Thyroid gland (tissue), 4 donors: ENCODE data around the gene USP11. TPM values are rescaled to one million over a fixed set of nuclear protein-coding genes. Genes with fewer than 3 reads are reported as not detected.

Source experiments
- DNase-seq, 2 donors: peaks; one replicate each; pipeline ENCODE4 v3.0.0-alpha.2; 2019
- H3K27ac ChIP-seq, 3 donors: fragments of 200-600 bp; sonication (generic); 1 replicate in 2 of 3; 2 replicates in 1 of 3; pipeline ENCODE4 v1.5.1; 2016 to 2019; ENCODE audit warnings: mild to moderate bottlenecking in 1 of 3, moderate library complexity in 1 of 3
- H3K27me3 ChIP-seq: fragments of 200-600 bp; sonication (generic); one replicate; pipeline ENCODE4 v1.5.1; 2019
- H3K36me3 ChIP-seq, 2 donors: fragments of 200-600 bp; sonication (generic); one replicate each; pipeline ENCODE4 v1.5.1; 2016 to 2019
- H3K4me1 ChIP-seq, 2 donors: fragments of 200-600 bp; sonication (generic); one replicate each; pipeline ENCODE4 v1.5.1; 2017 to 2019
- H3K4me3 ChIP-seq, 3 donors: fragments of 200-600 bp; sonication (generic); replicated peaks in 1 of 3; 1 replicate in 2 of 3; 2 replicates in 1 of 3; pipeline ENCODE4 v1.5.1; 2016; ENCODE audit warnings: mild to moderate bottlenecking in 1 of 3
- H3K9me3 ChIP-seq: fragments of 200-600 bp; sonication (generic); one replicate; pipeline ENCODE4 v1.5.1; 2017
- POLR2A ChIP-seq, 2 donors: fragments of 450-650 bp; IDR thresholded peaks; one replicate each; pipeline ENCODE4 v1.6.1; 2017; ENCODE audit warnings: antibody characterized with exemption in 2 of 2, mild to moderate bottlenecking in 2 of 2, moderate library complexity in 1 of 2
- WGBS, 2 donors: methylation state at CpG; one replicate each; pipeline ENCODE4 v1.1.5; 2017; 5-methylcytosine and 5-hydroxymethylcytosine counted together
- intact Hi-C: fragments of 100-400 bp; cut with DNase I; formaldehyde crosslinking; loops from one replicate; pipeline ENCODE4 v1.15.1; 2023
- total RNA-seq, 4 donors: library from RNA; depleted of rRNA; stranded (reverse); fragments of >200 nt; gene quantifications; one replicate each; pipeline ENCODE4 v1.2.3, GENCODE V29; 2016
- TF ChIP-seq, protein P1 (sequence below), 6 experiments: fragments of 200-600 bp in 3 of 6; fragments of 450-650 bp in 3 of 6; sonication (generic) in 3 of 6; IDR thresholded peaks; one replicate each; pipeline ENCODE4 v1.5.1; 2016 to 2019; ENCODE audit warnings: antibody characterized with exemption in 6 of 6, mild to moderate bottlenecking in 2 of 6, inconsistent platforms in 1 of 6, moderate library complexity in 1 of 6

Gene USP11
- total RNA-seq, 4 donors from 2014 or later = 61.9 to 128 (median 86.8) TPM

DNA sequence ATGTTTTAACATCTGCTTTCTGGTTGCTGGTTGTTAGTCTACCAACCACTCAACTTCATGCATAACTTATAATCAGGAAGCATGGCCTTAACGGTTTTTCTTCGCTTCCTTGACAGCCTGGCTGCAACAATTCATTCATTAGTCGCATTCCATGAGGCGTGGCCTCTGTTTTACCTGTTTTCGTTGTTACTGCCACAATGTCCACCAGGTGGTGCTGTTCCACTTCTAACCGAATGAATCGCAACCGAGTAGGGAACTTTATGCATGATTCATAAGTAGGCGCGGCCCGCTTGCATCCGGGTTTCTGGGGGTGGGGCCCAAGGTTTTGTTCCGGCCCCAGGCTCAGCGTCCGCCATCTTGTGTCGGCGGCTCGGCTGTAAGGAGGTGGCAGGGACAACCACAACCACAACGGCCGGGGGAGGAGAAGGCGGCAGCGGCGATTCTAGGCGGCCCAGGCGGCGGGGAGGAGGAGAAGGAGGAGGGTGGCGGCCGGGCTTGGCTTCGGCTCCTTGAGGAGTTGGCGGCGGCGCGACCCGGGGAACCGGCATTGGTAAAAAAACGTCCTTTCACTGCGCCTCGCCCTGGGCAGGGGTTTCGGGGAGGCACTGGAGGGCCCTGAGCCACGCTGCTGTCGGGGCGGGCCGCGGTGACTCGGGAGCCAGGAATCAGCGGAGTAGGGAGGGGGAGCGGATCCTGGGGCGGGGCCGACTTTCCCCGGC, 39.2 kb upstream of the USP11 start, which contains the start of gene UBA1:
Gene UBA1, plus strand, starts transcription at position 355 of the 719 bp plus-strand sequence. CDS start 4,974 bp downstream, outside the sequence.
- WGBS, 2 donors = 0 to 2% methylated on average over 7 to 11 of the region's 50 CpGs
- no peaks in the 10 kb centered on the region for H3K27me3 ChIP-seq
- no peaks in the 10 kb centered on the region for H3K9me3 ChIP-seq
- peaks cover 43 to 52% of the 10 kb centered on the region in 2 donors for H3K4me1 ChIP-seq
- intact Hi-C loops = loop anchor here (5.0 kb wide), 2 partner anchors 194 to 334 kb away; no protein-coding TSS in a partner anchor
- DNase-seq = peak; percentile 92 to 94
- peak within 1 kb of the TSS; percentile 90 to 97 (median 93) for H3K27ac ChIP-seq
- H3K4me3 ChIP-seq = peak within 1 kb of the TSS in 2 of 3 donors; percentile 29 to 85
- peak; percentile 45 to 90 for TF ChIP-seq POLR2A (IDR thresholded peaks at IDR 0.05)
- TF ChIP-seq, protein P1, sequence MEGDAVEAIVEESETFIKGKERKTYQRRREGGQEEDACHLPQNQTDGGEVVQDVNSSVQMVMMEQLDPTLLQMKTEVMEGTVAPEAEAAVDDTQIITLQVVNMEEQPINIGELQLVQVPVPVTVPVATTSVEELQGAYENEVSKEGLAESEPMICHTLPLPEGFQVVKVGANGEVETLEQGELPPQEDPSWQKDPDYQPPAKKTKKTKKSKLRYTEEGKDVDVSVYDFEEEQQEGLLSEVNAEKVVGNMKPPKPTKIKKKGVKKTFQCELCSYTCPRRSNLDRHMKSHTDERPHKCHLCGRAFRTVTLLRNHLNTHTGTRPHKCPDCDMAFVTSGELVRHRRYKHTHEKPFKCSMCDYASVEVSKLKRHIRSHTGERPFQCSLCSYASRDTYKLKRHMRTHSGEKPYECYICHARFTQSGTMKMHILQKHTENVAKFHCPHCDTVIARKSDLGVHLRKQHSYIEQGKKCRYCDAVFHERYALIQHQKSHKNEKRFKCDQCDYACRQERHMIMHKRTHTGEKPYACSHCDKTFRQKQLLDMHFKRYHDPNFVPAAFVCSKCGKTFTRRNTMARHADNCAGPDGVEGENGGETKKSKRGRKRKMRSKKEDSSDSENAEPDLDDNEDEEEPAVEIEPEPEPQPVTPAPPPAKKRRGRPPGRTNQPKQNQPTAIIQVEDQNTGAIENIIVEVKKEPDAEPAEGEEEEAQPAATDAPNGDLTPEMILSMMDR (IDR thresholded peaks at IDR 0.05) = peak; percentile 30 to 96 (median 68)
- H3K36me3 ChIP-seq = peaks cover under 1 to 6% of the 10 kb centered on the region in 2 donors

GRCh38 chrX:47194194-47194787, 38.5 kb upstream of the USP11 start:
- Histone ChIP-seq H3K36me3 (peaks cover 7 to 12% of the 10 kb centered on the region in 2 donors), H3K27ac (peak overlapping the region; percentile 90 to 97 (median 93)), H3K4me1 (peaks cover 43 to 52% of the 10 kb centered on the region in 2 donors), H3K4me3 (peak overlapping the region in 2 of 3 donors; percentile 29 to 85), H3K9me3 (no peaks in the 10 kb centered on the region), H3K27me3 (no peaks in the 10 kb centered on the region)
- WGBS, 2 donors = 5 to 8% methylated on average over 12 to 14 of the region's 14 CpGs
- intact Hi-C loops = loop anchor here (5.0 kb wide), 2 partner anchors 193 to 333 kb away; no protein-coding TSS in a partner anchor
- TF ChIP-seq, protein P1 (IDR thresholded peaks at IDR 0.05) = no peak
- no peak for TF ChIP-seq POLR2A (IDR thresholded peaks at IDR 0.05)
- no peak for DNase-seq

DNA sequence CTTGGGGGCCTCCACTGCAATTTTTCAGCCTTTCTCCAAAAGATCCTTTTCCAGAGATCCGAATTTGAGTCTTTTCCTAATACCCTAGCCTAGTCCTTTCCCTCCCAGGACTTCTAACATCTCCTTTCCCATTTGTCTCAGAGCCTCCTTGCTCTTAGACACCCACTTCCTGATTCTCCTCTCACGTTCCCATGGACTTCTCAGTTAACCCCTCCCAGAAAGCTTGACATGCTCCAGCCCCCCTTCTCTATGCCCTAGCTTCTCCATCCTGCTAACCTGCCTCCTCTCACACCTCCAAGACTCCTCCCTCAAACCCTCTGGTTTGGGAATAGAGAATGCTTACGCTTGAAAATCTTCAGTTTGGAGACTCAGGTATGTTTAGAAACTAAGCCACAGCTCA, 36.7 kb upstream of the USP11 start:
- 44 to 56% methylated on average over 3 of the region's 3 CpGs for WGBS, 2 donors
- H3K27ac ChIP-seq = peak overlapping the region in 1 of 3 donors; percentile 27
- peaks cover 42 to 49% of the 10 kb centered on the region in 2 donors for H3K4me1 ChIP-seq

GRCh38 chrX:47197526-47197925, 35.3 kb upstream of the USP11 start:
- Histone ChIP-seq H3K4me3 (no peak overlapping the region), H3K36me3 (peaks cover 40 to 43% of the 10 kb centered on the region in 2 donors), H3K27ac (no peak overlapping the region), H3K9me3 (no peaks in the 10 kb centered on the region), H3K27me3 (no peaks in the 10 kb centered on the region), H3K4me1 (peaks cover 40 to 54% of the 10 kb centered on the region in 2 donors)
- DNase-seq = no peak
- intact Hi-C loops = no loop called here
- WGBS, 2 donors = 54 to 58% methylated on average over 4 to 7 of the region's 7 CpGs
- TF ChIP-seq POLR2A (IDR thresholded peaks at IDR 0.05) = no peak
- TF ChIP-seq, protein P1 (IDR thresholded peaks at IDR 0.05) = no peak

More for the DNA sequence above, 36.7 kb upstream of the USP11 start:
- Histone ChIP-seq H3K9me3 (no peaks in the 10 kb centered on the region), H3K27me3 (no peaks in the 10 kb centered on the region), H3K36me3 (peaks cover 25 to 30% of the 10 kb centered on the region in 2 donors), H3K4me3 (peak overlapping the region in 1 of 3 donors; percentile 5)
- intact Hi-C loops = no loop called here
- no peak for TF ChIP-seq POLR2A (IDR thresholded peaks at IDR 0.05)
- TF ChIP-seq, protein P1 (IDR thresholded peaks at IDR 0.05) = no peak
- no peak for DNase-seq
